RWPE2 (cell line): Measurements from ENCODE around the gene LARP1.

Experiments
- ATAC-seq: fragments of 200-7000 bp; cut with Tn5 transposase; 3 replicates; pipeline ENCODE4 v1.9.1; 2021; ENCODE audit warnings: low read depth
- DNase-seq: peaks from one replicate; pipeline ENCODE4 v3.0.0-alpha.2; 2020; ENCODE audit warnings: low spot score
- H3K27ac ChIP-seq: fragments of 450-650 bp; 2 replicates; pipeline ENCODE4 v1.5.1; 2017; ENCODE audit warnings: mild to moderate bottlenecking; ENCODE audit not compliant: poor library complexity, severe bottlenecking
- H3K27me3 ChIP-seq: fragments of 250-450 bp; sonication (Bioruptor Pico); 2 replicates; pipeline ENCODE4 v1.5.1; 2021; ENCODE audit warnings: mild to moderate bottlenecking, moderate library complexity; ENCODE audit not compliant: insufficient read depth, poor library complexity, severe bottlenecking
- H3K36me3 ChIP-seq: fragments of 250-450 bp; sonication (Bioruptor Pico); 2 replicates; pipeline ENCODE4 v1.5.1; 2020; ENCODE audit warnings: low read depth, mild to moderate bottlenecking, moderate library complexity
- H3K4me1 ChIP-seq: fragments of 250-450 bp; sonication (Bioruptor Pico); 2 replicates; pipeline ENCODE4 v1.5.1; 2021; ENCODE audit warnings: mild to moderate bottlenecking, moderate library complexity; ENCODE audit not compliant: insufficient read depth, poor library complexity, severe bottlenecking
- H3K4me3 ChIP-seq: fragments of 250-450 bp; sonication (Bioruptor Pico); 2 replicates; pipeline ENCODE4 v1.5.1; 2021; ENCODE audit warnings: mild to moderate bottlenecking, moderate library complexity; ENCODE audit not compliant: severe bottlenecking
- H3K9me3 ChIP-seq: fragments of 250-450 bp; sonication (Bioruptor Pico); 2 replicates; pipeline ENCODE4 v1.5.1; 2021; ENCODE audit warnings: mild to moderate bottlenecking, moderate library complexity; ENCODE audit not compliant: severe bottlenecking
- CTCF ChIP-seq: fragments of 450-650 bp; IDR thresholded peaks from one replicate; pipeline ENCODE4 v1.5.1; 2017; ENCODE audit warnings: mild to moderate bottlenecking, moderate library complexity; ENCODE audit not compliant: poor library complexity, severe bottlenecking

Gene LARP1

GRCh38 chr5:154737667-154738320 lies 17.4 kb upstream of the LARP1 start:
- DNase-seq (no peak), ATAC-seq (no peak)
- Histone ChIP-seq H3K9me3 (peaks cover 2% of the 10 kb centered on the region), H3K36me3 (no peaks in the 10 kb centered on the region), H3K27ac (no peak overlapping the region), H3K4me3 (no peak overlapping the region), H3K27me3 (no peaks in the 10 kb centered on the region), H3K4me1 (no peaks in the 10 kb centered on the region)
- TF ChIP-seq CTCF = no peak

GRCh38 chr5:154740483-154740882 lies 14.7 kb upstream of the LARP1 start:
- no peak for TF ChIP-seq CTCF
- Histone ChIP-seq H3K27me3 (no peaks in the 10 kb centered on the region), H3K4me1 (no peaks in the 10 kb centered on the region), H3K36me3 (no peaks in the 10 kb centered on the region), H3K4me3 (no peak overlapping the region), H3K27ac (no peak overlapping the region), H3K9me3 (no peaks in the 10 kb centered on the region)
- no peak for ATAC-seq
- no peak for DNase-seq

GRCh38 chr5:154740957-154741356 lies 14.2 kb upstream of the LARP1 start:
- Histone ChIP-seq H3K27ac (no peak overlapping the region), H3K9me3 (no peaks in the 10 kb centered on the region), H3K36me3 (no peaks in the 10 kb centered on the region), H3K4me1 (no peaks in the 10 kb centered on the region), H3K4me3 (no peak overlapping the region), H3K27me3 (no peaks in the 10 kb centered on the region)
- no peak for DNase-seq
- ATAC-seq = no peak
- TF ChIP-seq CTCF = no peak

- no peak for DNase-seq
- H3K9me3 ChIP-seq = no peaks in the 10 kb centered on the region
- no peak for ATAC-seq
- no peaks in the 10 kb centered on the region for H3K27me3 ChIP-seq
- TF ChIP-seq CTCF = no peak
- no peaks in the 10 kb centered on the region for H3K4me1 ChIP-seq
- no peak overlapping the region for H3K27ac ChIP-seq
- no peak overlapping the region for H3K4me3 ChIP-seq
- no peaks in the 10 kb centered on the region for H3K36me3 ChIP-seq
Measured at GRCh38 chr5:154741415-154741814, 13.8 kb upstream of the LARP1 start.

- DNase-seq (no peak), ATAC-seq (no peak)
- Histone ChIP-seq H3K9me3 (no peaks in the 10 kb centered on the region), H3K27me3 (no peaks in the 10 kb centered on the region), H3K27ac (no peak overlapping the region), H3K36me3 (no peaks in the 10 kb centered on the region), H3K4me3 (no peak overlapping the region), H3K4me1 (no peaks in the 10 kb centered on the region)
- no peak for TF ChIP-seq CTCF
Measured at GRCh38 chr5:154743812-154744211, 11.4 kb upstream of the LARP1 start.
